Stimulated activated CD8-positive, alpha-beta memory T cell treated with anti-CD3 and anti-CD28 coated beads, Interleukin-15, amount 100 ng/mL, for 4 hours (primary cell): ENCODE measurements around the gene GOLGA8S.
"Not testable (repeated sequence)": the region's sequence is repeated elsewhere in the genome, so short reads cannot be mapped to it uniquely, and the experiment has no call there.

Experiments
- DNase-seq, 2 donors: peaks; one replicate each; pipeline ENCODE4 v3.0.0-alpha.2; 2020; ENCODE audit warnings: low read depth in 2 of 2

The GOLGA8S gene, protein sequence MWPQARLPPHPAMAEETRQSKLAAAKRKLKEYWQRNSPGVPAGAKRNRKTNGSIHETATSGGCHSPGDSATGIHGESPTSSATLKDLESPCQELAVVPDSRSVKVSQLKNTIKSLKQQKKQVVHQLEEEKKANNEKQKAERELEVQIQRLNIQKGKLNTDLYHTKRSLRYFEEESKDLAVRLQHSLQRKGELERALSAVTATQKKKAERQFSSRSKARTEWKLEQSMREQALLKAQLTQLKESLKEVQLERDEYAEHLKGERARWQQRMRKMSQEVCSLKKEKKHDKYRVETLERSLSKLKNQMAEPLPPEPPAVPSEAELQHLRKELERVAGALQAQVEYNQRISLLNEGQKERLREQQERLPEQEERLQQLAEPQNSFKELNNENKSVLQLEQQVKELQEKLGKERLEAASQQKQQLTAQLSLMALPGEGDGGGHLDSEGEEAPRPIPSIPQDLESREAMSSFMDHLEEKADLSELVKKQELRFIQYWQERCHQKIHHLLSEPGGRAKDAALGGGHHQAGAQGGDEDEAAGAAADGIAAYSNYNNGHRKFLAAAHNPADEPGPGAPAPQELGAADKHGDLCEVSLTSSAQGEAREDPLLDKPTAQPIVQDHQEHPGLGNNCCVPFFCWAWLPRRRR

DNA sequence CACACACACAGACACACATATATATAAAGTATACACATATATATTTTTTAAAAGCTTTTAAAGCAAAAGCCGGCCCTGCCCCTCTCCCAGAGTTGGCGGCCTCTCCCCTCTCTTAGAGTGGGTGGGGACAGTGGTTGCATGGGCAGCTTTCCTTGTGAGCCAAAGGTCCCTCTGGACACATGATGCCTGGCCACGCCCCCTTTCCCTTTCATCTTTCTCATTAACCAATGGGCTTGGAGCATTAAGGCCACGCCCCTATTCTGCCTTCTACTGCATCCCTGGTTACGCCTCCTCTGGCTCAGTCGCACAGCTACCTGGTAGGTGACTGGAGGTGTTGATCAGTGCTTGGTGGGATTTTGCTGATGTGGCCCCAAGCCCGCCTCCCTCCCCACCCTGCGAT, at the start of gene GOLGA8S:
TSS of gene GOLGA8S (plus strand) at position 301 of the 400 bp plus-strand sequence. CDS start at position 363, 62 bp downstream.
- not testable (repeated sequence) for DNase-seq

DNA sequence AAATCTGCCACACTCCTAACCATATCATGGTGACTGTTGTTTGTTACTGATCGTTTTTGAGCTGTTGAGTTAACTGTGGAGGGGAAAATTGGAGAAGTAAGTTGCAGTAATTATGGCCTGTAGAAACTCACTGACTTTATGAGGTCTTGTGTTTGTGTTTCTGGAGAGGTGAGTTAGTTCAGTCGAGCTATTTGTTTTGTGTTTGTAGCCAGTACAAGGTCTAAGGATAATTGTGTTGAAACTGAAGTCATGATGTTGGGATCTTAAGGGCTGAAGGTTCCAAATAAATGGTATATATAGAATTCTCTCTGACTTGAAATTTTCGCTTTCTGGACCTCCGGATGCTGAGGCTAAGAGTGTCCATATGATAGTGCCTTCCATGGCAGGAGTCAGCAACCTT, 49.7 kb upstream of the GOLGA8S start:
- not testable (repeated sequence) for DNase-seq

DNA sequence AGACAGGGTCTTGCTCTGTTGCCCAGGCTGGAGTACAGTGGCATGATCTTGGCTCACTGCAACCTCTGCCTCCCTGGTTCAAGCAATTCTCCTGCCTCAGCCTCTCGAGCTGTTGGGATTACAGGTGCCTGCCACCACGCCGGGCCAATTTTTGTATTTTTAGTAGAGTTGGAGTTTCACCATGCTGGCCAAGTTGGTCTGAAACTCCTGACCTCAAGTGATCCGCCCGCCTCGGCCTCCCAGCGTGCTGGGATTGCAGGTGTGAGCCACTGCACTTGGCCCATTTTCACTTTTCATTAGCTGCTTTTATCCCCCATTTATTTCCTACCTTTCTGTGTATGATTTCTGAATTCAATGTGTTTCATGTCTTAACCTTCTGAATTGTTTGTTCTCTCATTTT, 48.6 kb upstream of the GOLGA8S start:
- not testable (repeated sequence) for DNase-seq

DNA sequence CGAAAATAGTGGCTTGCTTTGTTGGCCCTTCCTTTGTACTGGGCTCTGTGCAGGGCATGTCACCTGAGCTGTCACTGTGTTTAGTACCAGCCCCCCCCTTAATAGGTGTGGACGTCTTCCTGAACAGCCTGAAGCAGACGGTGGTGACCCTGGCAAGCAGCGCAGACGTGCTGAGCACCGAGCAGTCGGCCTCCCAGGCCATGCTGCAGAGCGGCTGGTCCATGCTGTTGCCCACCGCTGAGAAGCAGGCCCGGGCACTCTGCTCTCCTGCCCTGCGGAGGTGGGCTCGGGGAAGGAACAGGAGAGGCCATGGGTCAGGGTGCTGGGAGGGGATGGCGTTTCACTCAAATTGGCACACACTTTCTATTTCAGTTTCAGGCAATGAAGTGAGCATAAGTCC, 43.3 kb upstream of the GOLGA8S start:
- DNase-seq, result not testable (repeated sequence)

DNA sequence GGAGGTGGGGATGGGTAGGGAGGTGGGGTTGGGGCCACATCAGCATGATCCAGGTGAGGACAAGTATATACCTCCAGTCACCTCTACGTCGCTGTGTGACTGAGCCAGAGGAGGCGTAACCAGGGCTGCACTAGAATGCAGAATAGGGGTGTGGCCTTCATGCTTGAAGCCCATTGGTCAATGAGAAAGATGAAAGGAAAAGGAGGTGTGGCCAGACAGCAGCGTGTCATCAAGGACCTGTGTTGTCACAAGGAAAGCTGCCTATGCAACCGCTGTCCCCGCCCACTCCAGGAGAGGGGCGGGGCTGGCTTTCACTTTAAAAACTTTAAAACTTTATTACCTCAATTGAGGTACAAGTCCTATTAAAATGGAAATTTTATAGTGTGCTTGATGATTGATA, 20.5 kb upstream of the GOLGA8S start, which contains the start of gene GOLGA6L26:
TSS of gene GOLGA6L26 (minus strand) at position 101 of the 400 bp plus-strand sequence. CDS start at position 40, 61 bp downstream.
- DNase-seq, result not testable (repeated sequence)

DNA sequence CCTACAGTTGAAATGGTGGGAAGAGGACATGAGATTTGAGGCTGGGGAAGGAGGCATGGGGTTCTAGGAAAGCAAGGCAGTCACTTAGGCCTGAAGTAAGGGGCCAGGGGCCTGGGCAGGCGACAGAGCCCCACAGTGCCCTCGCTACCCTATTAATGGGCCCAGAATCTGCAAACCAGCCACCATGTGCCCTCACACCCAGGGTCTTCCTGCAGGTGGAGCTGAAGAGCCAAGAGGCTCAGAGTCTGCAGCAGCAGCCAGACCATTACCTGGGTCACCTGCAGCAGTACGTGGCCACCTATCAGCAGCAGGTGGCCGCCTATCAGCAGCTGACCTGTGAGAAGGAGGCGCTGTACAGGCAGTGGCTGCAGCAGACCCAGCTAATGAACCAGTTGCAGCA, 8.1 kb downstream of the GOLGA8S start:
- not testable (repeated sequence) for DNase-seq

DNA sequence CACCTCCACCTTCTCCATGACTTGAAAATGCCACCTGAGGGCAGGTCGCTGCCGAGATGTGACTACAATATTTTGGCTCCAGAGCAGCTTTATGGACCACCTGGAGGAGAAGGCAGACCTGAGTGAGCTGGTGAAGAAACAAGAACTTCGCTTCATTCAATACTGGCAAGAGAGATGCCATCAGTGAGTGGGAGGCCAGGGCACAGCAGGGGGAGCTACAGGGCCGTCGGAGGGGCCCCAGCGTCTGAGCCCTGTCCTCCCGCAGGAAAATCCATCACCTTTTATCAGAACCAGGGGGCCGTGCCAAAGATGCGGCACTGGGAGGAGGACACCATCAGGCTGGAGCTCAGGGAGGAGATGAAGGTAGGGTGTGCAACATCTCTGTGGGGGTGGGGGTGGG, 9.7 kb downstream of the GOLGA8S start:
- not testable (repeated sequence) for DNase-seq

DNA sequence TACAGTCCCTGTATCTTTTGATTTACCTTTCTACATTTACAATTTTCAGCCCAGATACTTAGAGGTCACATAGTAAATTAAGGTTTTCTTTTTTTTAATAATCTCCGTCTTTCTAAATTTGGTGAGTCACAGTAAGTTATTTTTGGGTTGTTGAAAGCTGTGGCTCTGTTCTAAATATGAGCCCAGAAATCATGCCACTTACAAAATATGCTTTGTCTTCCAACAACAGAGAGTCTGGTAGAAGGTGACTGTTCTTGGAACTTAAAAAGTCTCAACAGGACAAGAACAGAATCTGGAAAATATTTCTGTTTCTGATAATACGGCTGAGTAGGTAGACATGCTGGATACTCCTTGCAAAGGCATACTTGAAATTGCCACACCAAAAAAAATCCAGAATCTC, 16.0 kb downstream of the GOLGA8S start:
- no peak for DNase-seq

DNA sequence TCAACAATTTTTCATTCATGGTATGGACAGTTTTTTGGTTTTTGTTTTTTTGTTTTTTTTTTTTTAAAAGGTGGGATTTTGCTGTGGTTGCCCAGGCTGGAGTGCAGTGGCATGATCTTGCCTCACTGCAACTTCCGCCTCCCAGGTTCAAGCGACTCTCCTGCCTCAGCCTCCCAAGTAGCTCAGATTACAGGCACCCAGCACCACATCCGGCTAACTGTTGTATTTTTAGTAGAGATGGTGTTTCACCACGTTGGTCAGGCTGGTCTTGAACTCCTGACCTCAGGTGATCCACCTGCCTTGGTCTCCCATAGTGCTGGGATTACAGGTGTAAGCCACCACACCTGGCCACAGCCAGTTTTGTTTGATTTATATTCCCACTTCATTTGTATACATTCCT, 16.6 kb downstream of the GOLGA8S start:
- DNase-seq, result not testable (repeated sequence)

DNA sequence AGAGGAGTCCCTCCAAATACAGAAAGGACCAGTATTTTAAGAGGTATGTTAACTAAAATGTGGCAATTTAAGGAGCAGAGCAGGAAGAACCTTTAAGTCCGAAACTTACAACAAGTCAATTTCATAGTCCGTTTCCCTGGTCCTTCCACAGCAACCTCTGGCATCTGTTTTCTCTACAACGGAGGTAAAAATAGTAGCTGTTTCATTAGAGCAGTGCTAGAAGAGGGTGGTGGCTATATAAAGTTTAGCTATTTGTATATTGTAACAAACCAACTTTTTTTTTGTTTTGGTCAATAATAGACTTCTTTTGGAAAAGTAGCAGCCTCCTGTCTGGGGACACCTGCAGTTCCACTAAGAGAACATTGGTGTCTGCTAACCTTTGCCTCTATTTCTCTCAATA, 17.3 kb downstream of the GOLGA8S start:
- DNase-seq, result not testable (repeated sequence)

DNA sequence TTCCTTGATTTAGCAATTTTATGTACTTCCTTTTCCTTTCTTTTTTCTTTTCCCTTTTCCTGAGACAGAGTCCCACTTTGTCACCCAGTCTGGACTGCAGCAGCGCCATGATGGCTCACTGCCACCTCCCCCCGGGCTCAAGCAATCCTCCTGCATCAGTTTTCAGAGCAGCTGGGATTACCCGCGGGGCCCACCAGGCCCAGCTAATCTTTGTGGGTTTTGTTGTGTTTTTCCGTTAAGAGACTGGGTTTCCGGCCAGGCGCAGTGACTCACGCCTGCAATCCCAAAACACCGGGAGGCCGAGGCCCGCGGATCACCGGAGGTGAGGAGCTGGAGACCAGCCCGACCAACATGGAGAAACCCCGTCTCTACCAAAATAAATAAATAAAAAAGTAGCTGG, 17.7 kb downstream of the GOLGA8S start:
- DNase-seq, result no peak

DNA sequence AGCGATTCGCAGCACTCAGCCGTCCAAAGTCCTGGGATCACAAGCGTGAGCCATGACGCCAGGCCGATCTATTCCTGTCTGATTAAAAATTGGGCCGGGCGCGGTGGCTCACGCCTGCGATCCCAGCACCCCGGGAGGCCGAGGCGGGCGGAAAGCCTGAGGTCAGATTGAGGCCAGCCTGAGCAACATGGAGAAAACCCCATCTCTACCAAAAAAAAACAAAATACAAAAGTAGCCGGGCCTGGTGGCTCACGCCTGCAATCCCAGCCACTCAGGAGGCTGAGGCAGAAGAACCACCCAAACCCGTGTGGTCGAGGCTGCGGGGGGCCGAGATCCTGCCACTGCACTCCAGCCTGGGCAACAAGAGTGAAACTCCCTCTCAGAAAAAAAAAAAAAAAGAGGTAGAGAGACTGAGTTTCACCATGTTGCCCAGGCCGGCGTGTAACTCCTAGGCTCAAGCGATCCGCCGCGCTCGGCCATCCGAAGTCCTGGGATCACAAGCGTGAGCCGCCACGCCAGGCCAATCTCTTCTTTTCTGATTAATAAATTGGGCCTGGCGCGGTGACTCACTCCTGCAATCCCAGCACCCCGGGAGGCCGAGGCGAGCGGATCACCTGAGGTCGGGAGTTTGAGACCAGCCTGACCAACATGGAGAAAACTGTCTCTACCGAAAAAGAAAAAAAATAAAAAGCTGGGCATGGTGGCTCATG, 18.5 kb downstream of the GOLGA8S start:
- DNase-seq, result not testable (repeated sequence)

DNA sequence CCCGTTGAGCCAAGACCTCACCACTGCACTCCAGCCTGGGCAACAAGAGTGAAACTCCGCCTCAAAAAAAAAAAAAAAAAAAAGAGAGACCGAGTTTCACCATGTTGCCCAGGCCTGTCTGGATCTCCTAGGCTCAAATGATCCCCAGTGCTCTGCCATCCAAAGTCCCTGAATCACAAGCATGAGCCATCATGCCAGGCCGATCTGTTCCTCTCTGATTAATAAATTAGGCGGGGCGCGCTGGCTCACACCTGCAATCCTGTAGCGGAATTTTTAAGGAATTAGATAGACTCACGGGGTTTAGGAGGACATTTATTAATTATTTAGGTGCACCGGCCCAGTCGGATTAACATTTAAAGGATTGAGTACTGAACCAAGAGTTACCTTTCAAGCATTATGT, 19.7 kb downstream of the GOLGA8S start:
- DNase-seq, result not testable (repeated sequence)

DNA sequence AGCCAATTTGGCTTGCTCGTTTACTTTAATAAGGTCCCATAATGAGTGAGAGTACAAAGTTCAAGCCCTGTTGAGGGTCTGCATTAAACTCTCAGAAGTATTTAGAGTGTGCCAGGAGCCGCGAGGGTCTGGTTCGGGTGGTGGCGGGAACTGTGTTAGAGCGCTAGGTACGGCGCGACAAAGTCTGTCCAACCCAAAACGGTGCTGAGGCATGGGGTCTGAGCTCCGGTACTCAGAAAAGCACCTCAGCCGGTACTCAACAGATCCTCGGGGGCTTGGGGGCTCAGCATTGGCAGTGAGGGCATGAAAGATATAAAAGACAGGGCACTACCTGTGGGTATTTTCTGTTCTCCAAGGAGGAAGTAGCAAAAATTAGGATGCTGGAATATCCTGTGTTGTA, 24.4 kb downstream of the GOLGA8S start:
- DNase-seq, result not testable (repeated sequence)

DNA sequence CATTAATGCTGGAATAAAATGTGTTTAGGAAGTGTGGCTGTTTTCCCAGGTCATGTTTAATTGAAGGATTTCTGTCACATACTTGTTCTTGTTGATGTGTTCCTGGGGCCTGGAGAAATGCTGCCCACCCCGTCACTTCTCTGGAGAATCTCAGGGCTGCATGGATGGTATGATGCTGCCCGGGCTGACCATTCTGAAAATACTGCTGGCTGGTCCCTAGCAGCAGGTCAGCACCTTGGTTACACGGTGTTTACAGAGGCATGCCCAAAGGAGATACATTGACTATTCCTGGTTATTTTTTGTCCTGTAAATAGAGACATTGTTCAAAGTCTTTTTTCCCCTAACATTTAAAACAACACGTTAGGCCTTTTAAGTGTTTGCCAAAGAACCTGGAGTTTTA, 26.2 kb downstream of the GOLGA8S start:
- DNase-seq, result not testable (repeated sequence)

DNA sequence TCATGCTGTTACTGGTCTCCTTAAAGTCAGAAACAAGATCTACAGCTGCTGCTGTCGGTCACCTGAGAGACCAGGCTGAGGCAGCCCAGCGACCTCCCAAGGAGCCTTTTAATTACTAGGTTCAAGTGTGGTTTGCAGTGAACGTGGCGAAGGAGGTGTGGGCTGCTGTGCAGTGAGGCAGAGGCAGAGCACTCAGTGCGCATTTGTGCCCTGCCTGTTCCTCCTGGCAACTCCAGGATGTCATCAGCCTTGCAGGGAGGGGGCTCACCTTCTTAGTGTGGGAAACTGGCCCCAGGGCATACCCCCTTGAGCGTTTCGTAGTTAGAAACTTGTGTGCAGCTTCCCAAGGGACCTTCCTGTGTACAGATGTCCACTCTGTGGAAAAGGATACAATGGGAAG, 26.6 kb downstream of the GOLGA8S start:
- DNase-seq, result not testable (repeated sequence)

DNA sequence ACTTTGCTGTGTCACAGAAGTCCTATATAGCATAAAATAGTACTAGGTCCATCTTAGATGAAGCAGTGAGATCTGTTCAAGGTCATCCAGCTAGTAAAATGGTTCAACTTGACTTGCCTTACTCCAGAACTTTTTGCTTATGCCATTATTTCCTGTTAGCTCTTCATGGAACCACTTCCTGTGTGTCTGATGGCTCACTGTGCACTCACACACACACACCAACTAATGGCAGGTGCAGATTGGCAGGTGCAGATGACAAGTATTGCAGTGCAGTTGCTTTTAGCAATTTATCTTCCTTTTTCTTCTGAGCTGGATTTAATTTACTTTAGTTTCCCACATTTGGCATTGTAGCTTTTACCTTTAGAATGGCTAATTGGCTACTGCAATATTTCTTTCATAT, 29.8 kb downstream of the GOLGA8S start:
- no peak for DNase-seq

DNA sequence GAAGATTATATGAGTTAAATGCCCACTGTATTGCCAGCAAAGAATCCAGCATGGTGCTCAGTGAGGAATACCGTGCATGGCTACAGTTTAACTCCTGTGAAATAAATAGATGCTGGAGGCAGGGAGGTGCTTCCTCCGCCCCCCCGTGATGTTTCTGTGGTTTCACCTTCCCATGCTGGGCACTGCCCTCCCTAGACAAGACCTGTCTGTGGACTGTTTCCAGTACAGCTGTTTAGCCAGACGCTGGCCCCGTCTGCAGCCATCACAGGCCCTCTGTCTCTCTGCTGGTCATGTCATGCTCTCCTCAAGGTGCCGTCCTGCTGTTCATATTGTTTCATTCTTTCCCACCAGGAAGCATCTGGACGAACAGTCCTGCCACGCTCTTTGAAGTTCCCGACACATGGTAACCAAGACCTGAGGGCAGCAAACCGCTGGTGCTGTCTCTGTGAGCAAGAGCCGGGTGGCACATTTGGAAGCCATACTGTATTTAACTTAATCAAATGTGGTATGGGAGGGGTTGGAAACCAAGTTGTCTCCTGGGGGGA, 31.4 kb downstream of the GOLGA8S start:
- DNase-seq, result no peak

DNA sequence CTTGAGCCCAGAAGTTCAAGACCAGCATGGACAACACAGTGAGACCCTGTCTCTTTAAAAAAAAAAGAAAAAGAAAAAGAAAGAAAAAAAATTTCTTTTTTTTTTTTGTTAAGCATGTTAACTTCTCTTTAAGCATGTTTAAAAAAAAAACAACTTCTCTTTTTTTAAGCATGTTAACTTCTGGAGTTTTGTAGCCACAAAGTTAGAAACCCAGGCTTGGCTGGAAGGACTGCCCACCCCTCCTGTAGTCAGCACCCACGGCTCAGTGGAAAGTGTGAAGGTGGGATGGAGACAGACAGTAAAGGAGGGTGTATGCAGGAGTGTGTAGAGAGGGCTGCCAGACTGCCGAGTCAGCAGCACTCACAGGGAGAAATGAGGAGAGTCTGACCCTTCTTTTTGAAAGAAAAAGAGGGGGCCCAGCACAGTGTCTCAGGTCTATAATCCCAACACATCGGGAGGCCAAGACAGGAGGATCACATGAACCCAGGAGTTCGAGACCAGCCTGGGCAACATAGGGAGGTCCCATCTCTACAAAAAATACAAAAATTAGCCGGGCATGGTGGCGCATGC, 33.2 kb downstream of the GOLGA8S start:
- DNase-seq, result no peak

DNA sequence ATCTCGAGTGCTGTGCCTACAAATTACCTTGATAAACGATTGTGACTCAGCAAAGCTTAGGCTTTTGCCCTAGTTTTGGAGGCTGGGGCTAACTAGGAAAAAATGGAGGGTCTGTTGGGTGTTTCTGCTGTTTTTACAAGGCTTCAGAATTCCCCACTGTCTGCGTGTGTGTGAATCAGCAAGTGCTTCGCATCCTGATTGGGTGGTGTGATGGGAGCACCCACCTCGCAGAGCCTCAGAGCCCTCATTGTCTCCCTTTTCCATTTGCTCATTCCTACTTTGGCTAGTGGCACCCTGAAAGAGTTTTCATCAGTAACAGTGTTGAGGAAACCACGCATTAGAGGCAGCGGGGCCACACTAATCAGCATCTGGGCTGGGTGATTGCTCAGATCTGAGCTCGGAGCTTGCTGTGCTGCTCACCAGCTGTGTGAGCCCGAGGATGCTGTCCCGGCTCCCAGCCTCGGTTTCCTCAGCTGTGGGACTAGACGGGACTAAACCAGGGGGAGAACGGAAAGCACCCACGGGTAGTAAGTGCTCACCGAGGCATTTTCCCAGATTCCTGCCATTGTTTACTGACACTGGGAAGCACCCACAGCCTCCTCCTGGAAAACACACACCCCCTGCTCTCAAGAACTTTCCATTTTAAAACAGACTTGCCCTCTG, 40.6 kb downstream of the GOLGA8S start:
- no peak for DNase-seq

DNA sequence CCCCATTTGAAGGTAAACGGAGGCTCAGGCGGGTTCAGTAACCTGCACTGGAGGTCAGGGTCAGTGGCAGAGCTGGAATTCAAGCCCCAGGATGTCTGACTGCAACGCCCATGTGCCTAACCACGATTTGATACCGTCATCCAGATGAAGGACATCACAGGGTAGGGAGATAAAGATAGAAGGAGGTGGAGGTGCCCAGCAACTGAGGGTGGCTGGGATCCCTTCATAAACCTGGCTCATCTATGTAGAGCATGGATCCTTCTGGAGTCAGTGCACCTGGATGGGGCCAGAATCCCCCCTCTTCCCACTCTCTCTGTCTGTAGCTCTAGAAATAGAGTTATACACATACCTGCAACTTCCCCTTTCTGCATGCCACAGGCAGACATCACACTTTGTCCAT, 41.3 kb downstream of the GOLGA8S start:
- no peak for DNase-seq
